Right atrium auricular region (tissue), 2 donors: ENCODE results near the gene CTDSP1. TPM values are rescaled to one million over a fixed set of nuclear protein-coding genes. Genes with fewer than 3 reads are reported as not detected.

Source experiments
- DNase-seq: peaks from one replicate; pipeline ENCODE4 v3.0.0-alpha.2; 2019; ENCODE audit warnings: low spot score
- H3K27ac ChIP-seq, 2 donors: fragments of 200-600 bp; sonication (generic); 1 replicate in 1 of 2; 2 replicates in 1 of 2; pipeline ENCODE4 v1.5.1; 2016 to 2019
- H3K27me3 ChIP-seq, 2 donors: fragments of 200-600 bp; sonication (generic); one replicate each; pipeline versions ENCODE4 v1.5.1 to v1.6.0; 2017 to 2019
- H3K36me3 ChIP-seq: fragments of 200-600 bp; sonication (generic); one replicate; pipeline ENCODE4 v1.5.1; 2016
- H3K4me1 ChIP-seq, 2 donors: fragments of 200-600 bp; sonication (generic); one replicate each; pipeline versions ENCODE4 v1.5.1 to v1.6.0; 2017 to 2019
- H3K4me3 ChIP-seq, 2 donors: fragments of 200-600 bp; sonication (generic); 1 replicate in 1 of 2; 2 replicates in 1 of 2; pipeline ENCODE4 v1.5.1; 2017 to 2019; ENCODE audit warnings: mild to moderate bottlenecking in 1 of 2, moderate library complexity in 1 of 2
- H3K9me3 ChIP-seq, 2 donors: fragments of 200-600 bp; sonication (generic); one replicate each; pipeline ENCODE4 v1.5.1; 2019
- total RNA-seq, 2 donors: library from RNA; depleted of rRNA; stranded (reverse); fragments of >200 nt; gene quantifications; one replicate each; pipeline ENCODE4 v1.1.0, GENCODE V29; 2016
- TF ChIP-seq, protein P1 (sequence below), 2 donors: fragments of 200-600 bp; sonication (generic); IDR thresholded peaks; one replicate each; pipeline ENCODE4 v1.5.1; 2019; ENCODE audit warnings: antibody characterized with exemption in 2 of 2

The CTDSP1 gene, protein sequence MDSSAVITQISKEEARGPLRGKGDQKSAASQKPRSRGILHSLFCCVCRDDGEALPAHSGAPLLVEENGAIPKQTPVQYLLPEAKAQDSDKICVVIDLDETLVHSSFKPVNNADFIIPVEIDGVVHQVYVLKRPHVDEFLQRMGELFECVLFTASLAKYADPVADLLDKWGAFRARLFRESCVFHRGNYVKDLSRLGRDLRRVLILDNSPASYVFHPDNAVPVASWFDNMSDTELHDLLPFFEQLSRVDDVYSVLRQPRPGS
- total RNA-seq = 10 to 100 TPM; 54.2 to 99.5 TPM

GRCh38 chr2:218399391-218400166 is at the start of gene CTDSP1:
Gene CTDSP1, plus strand, starts transcription at chr2:218399868. Its CDS starts 223 bp downstream, at chr2:218400091.
- DNase-seq = peak; percentile 96
- Histone ChIP-seq H3K4me3 (peak within 1 kb of the TSS; percentile 93 to 96), H3K27ac (peak within 1 kb of the TSS; percentile 98 to 99), H3K27me3 (no peaks in the 10 kb centered on the region), H3K4me1 (peaks cover 0 to 65% of the 10 kb centered on the region in 2 donors), H3K36me3 (peaks cover 33% of the 10 kb centered on the region), H3K9me3 (no peaks in the 10 kb centered on the region)
- TF ChIP-seq, protein P1, sequence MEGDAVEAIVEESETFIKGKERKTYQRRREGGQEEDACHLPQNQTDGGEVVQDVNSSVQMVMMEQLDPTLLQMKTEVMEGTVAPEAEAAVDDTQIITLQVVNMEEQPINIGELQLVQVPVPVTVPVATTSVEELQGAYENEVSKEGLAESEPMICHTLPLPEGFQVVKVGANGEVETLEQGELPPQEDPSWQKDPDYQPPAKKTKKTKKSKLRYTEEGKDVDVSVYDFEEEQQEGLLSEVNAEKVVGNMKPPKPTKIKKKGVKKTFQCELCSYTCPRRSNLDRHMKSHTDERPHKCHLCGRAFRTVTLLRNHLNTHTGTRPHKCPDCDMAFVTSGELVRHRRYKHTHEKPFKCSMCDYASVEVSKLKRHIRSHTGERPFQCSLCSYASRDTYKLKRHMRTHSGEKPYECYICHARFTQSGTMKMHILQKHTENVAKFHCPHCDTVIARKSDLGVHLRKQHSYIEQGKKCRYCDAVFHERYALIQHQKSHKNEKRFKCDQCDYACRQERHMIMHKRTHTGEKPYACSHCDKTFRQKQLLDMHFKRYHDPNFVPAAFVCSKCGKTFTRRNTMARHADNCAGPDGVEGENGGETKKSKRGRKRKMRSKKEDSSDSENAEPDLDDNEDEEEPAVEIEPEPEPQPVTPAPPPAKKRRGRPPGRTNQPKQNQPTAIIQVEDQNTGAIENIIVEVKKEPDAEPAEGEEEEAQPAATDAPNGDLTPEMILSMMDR (IDR thresholded peaks at IDR 0.05) = peak in 1 of 2 donors; percentile 30

- H3K27ac ChIP-seq = no peak overlapping the region
- no peaks in the 10 kb centered on the region for H3K27me3 ChIP-seq
- H3K9me3 ChIP-seq = no peaks in the 10 kb centered on the region
- TF ChIP-seq, protein P1 (IDR thresholded peaks at IDR 0.05) = no peak
- H3K4me1 ChIP-seq = peaks cover 0 to 10% of the 10 kb centered on the region in 2 donors
- no peak for DNase-seq
- H3K36me3 ChIP-seq = no peaks in the 10 kb centered on the region
- H3K4me3 ChIP-seq = no peak overlapping the region
Observed at GRCh38 chr2:218354045-218354444, 45.6 kb upstream of the CTDSP1 start.

GRCh38 chr2:218354850-218355443 is 44.7 kb upstream of the CTDSP1 start:
- Histone ChIP-seq H3K27ac (no peak overlapping the region), H3K36me3 (no peaks in the 10 kb centered on the region), H3K9me3 (no peaks in the 10 kb centered on the region), H3K4me1 (peaks cover 0 to 10% of the 10 kb centered on the region in 2 donors), H3K27me3 (no peaks in the 10 kb centered on the region), H3K4me3 (no peak overlapping the region)
- no peak for DNase-seq
- TF ChIP-seq, protein P1 (IDR thresholded peaks at IDR 0.05) = no peak

DNA sequence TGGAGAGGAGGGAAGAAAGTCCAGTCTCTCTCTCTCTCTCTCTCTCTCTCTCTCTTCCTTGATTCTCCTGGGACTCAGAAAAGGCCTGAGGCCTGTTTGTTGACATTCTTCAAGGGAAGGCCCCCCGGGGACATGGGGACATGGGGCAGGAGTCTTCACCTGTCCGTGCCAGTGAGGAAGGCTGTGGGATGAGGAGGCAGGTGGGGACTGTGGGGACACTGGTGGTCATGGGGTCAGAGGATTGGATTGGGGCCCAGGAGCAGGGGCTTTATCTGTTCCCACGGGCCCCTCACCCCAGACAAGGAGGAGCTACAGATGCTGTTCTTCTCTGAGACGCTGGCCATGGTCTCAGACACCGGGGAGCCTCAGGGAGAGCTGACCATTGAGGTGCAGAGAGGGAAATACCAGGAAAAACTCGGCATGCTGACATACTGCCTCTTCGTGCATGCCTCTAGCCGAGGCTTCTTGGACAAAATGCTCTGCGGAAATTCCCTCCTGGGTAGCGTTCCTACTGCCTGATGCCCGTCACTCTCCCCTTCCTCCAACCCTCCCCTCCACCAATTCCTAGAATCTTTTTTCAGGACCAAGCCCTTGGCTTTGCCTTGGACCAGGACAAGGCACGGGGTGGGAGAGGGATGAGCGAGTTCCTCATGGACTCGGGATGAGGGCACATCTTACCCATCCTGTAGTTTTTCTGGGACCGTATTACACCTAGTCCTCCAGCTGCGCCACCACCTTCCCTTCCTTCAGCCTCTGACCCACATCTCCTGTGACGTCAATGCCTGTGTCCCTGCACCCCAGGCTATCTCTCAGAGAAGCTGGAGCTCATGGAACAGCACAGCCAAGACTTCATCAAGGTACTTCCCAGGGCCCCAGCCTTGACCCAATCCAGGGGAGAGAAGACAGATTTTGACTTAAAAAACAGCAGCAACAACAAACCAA is 42.2 kb upstream of the CTDSP1 start:
- peaks cover 0 to 10% of the 10 kb centered on the region in 2 donors for H3K4me1 ChIP-seq
- DNase-seq = no peak
- no peaks in the 10 kb centered on the region for H3K9me3 ChIP-seq
- no peak overlapping the region for H3K27ac ChIP-seq
- H3K4me3 ChIP-seq = no peak overlapping the region
- no peaks in the 10 kb centered on the region for H3K36me3 ChIP-seq
- H3K27me3 ChIP-seq = no peaks in the 10 kb centered on the region
- TF ChIP-seq, protein P1 (IDR thresholded peaks at IDR 0.05) = no peak

- Histone ChIP-seq H3K36me3 (no peaks in the 10 kb centered on the region), H3K9me3 (no peaks in the 10 kb centered on the region), H3K27ac (no peak overlapping the region), H3K4me3 (no peak overlapping the region), H3K4me1 (peaks cover 0 to 10% of the 10 kb centered on the region in 2 donors), H3K27me3 (no peaks in the 10 kb centered on the region)
- no peak for DNase-seq
- TF ChIP-seq, protein P1 (IDR thresholded peaks at IDR 0.05) = no peak
Observed at GRCh38 chr2:218360453-218360852, 39.2 kb upstream of the CTDSP1 start.
